ENCODE measurements around the gene POU2F2. TPM values are rescaled to one million over a fixed set of nuclear protein-coding genes. Genes with fewer than 3 reads are reported as not detected.

Gene POU2F2
- total and polyA plus RNA-seq, 8 donors, result 0.68 to 23.3 (median 2.3) TPM

GRCh38 chr19:42091300-42091699 lies 40.9 kb downstream of the POU2F2 start:
- no peak for TF ChIP-seq POLR2AphosphoS5 (IDR thresholded peaks at IDR 0.05)
- TF ChIP-seq, protein P1, sequence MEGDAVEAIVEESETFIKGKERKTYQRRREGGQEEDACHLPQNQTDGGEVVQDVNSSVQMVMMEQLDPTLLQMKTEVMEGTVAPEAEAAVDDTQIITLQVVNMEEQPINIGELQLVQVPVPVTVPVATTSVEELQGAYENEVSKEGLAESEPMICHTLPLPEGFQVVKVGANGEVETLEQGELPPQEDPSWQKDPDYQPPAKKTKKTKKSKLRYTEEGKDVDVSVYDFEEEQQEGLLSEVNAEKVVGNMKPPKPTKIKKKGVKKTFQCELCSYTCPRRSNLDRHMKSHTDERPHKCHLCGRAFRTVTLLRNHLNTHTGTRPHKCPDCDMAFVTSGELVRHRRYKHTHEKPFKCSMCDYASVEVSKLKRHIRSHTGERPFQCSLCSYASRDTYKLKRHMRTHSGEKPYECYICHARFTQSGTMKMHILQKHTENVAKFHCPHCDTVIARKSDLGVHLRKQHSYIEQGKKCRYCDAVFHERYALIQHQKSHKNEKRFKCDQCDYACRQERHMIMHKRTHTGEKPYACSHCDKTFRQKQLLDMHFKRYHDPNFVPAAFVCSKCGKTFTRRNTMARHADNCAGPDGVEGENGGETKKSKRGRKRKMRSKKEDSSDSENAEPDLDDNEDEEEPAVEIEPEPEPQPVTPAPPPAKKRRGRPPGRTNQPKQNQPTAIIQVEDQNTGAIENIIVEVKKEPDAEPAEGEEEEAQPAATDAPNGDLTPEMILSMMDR (IDR thresholded peaks at IDR 0.05), result no peak
- TF ChIP-seq EP300 (IDR thresholded peaks at IDR 0.05), result no peak
- no peak for TF ChIP-seq POLR2A (IDR thresholded peaks at IDR 0.05)
- Histone ChIP-seq H3K27me3 (peaks cover 0 to 16% (median 12%) of the 10 kb centered on the region in 3 donors), H3K4me1 (peaks cover 0 to 35% (median 20%) of the 10 kb centered on the region in 4 donors), H3K9me3 (no peaks in the 10 kb centered on the region), H3K27ac (no peak overlapping the region), H3K36me3 (peaks cover 0 to 17% (median 2%) of the 10 kb centered on the region in 4 donors), H3K4me3 (no peak overlapping the region)
- intact Hi-C loops (cut with DNase I; ENCODE audit: low total_unique reads), result no loop called here
- WGBS, 5 donors, result 81 to 92% (median 87%) methylated on average over 11 to 13 of the region's 13 CpGs
- DNase-seq, result no peak

DNA sequence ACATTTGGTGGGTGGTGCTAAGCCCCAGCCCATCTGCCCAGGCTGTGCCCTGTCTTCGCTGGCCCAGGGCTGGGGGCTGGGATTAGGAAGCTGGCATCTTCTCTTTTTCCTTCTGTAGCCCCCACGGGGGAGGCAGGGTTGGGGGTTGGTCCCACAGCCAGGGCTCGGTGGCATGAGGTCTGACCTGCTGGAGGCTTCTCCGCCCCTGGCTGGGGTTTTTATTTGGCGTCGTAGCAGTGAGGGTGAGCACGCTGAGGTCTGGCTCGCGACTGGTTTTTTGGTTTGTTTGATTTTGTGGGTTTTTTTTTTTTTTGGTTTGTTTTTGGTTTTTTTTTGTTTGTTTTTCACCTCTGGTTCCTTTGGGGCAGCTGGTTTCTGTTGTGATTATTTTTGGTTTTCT lies 41.6 kb downstream of the POU2F2 start:
- Histone ChIP-seq H3K27me3 (peaks cover 0 to 9% (median 6%) of the 10 kb centered on the region in 3 donors), H3K4me3 (no peak overlapping the region), H3K36me3 (peaks cover 0 to 17% (median 2%) of the 10 kb centered on the region in 4 donors), H3K27ac (peak overlapping the region in 1 of 5 donors; percentile 5), H3K4me1 (peaks cover 0 to 29% (median 20%) of the 10 kb centered on the region in 4 donors), H3K9me3 (no peaks in the 10 kb centered on the region)
- DNase-seq, result no peak
- intact Hi-C loops (cut with DNase I; ENCODE audit: low total_unique reads), result no loop called here
- TF ChIP-seq POLR2A (IDR thresholded peaks at IDR 0.05) (no peak), EP300 (IDR thresholded peaks at IDR 0.05) (no peak), POLR2AphosphoS5 (IDR thresholded peaks at IDR 0.05) (no peak)
- TF ChIP-seq, protein P1 (IDR thresholded peaks at IDR 0.05), result no peak
- WGBS, 5 donors, result 24 to 46% (median 31%) methylated on average over 7 to 9 of the region's 9 CpGs

DNA sequence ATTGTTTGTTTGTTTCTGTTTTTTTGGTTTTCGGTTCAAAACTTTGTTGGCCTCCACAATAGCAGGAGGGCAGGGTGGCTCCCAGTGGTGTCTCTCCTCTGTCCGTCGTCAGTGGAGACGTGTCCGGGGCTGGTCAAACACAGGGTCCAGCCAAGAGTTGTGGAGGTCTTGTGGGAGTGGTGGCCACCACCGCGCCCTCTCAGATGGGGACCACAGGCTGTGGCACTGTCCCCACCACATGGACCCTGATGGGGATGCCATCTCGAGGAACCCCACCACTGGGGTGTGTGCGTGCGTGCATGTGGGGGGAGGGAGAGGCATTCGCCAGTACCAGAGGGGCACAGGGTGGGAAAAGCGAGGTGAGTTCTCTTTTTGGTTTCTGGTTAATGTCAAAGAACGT lies 42.5 kb downstream of the POU2F2 start:
- Histone ChIP-seq H3K27ac (no peak overlapping the region), H3K4me3 (no peak overlapping the region), H3K27me3 (peaks cover 0 to under 1% (median 0%) of the 10 kb centered on the region in 3 donors), H3K36me3 (peaks cover 0 to 9% (median under 1%) of the 10 kb centered on the region in 4 donors), H3K4me1 (peaks cover 0 to 25% (median 19%) of the 10 kb centered on the region in 4 donors), H3K9me3 (no peaks in the 10 kb centered on the region)
- TF ChIP-seq, protein P1 (IDR thresholded peaks at IDR 0.05), result no peak
- TF ChIP-seq POLR2A (IDR thresholded peaks at IDR 0.05) (no peak), POLR2AphosphoS5 (IDR thresholded peaks at IDR 0.05) (no peak), EP300 (IDR thresholded peaks at IDR 0.05) (no peak)
- intact Hi-C loops (cut with DNase I; ENCODE audit: low total_unique reads), result no loop called here
- WGBS, 5 donors, result 87 to 93% (median 90%) methylated on average over 13 of the region's 13 CpGs
- DNase-seq, result no peak

GRCh38 chr19:42089191-42089750 lies 43.0 kb downstream of the POU2F2 start:
- Histone ChIP-seq H3K4me1 (peaks cover 0 to 25% (median 19%) of the 10 kb centered on the region in 4 donors), H3K27me3 (no peaks in the 10 kb centered on the region), H3K27ac (peak overlapping the region in 4 of 5 donors; percentile 20 to 58 (median 48)), H3K36me3 (peaks cover 0 to 5% (median 2%) of the 10 kb centered on the region in 4 donors), H3K4me3 (no peak overlapping the region), H3K9me3 (no peaks in the 10 kb centered on the region)
- WGBS, 5 donors, result 74 to 80% (median 78%) methylated on average over 13 of the region's 13 CpGs
- DNase-seq, result no peak
- TF ChIP-seq POLR2AphosphoS5 (IDR thresholded peaks at IDR 0.05) (no peak), POLR2A (IDR thresholded peaks at IDR 0.05) (no peak), EP300 (IDR thresholded peaks at IDR 0.05) (no peak)
- TF ChIP-seq, protein P1 (IDR thresholded peaks at IDR 0.05), result no peak
- intact Hi-C loops (cut with DNase I; ENCODE audit: low total_unique reads), result no loop called here

Data from stomach (tissue), 9 donors.